GM19023 (cell line): ENCODE results near the gene TUBG2.

Experiments
- ATAC-seq: cut with Tn5 transposase; IDR thresholded peaks from one replicate; pipeline ENCODE4 v1.9.1; 2021; ENCODE audit warnings: mild to moderate bottlenecking, moderate library complexity; ENCODE audit not compliant: unreplicated experiment

TUBG2 gene

DNA sequence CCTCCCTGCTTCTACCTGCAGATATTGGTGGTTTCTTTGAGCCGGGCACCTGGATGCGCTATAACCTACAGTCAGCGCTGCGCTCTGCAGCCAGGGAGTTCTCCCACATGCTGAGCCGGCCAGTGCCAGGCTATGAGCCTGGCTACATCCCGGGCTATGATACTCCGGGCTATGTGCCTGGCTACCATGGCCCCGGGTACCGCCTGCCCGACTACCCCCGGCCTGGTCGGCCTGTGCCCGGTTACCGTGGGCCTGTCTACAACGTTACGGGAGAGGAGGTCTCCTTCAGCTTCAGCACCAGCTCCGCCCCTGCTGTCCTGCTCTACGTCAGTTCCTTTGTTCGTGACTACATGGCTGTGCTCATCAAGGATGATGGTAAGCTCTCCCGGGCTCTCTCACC is 36.4 kb downstream of the TUBG2 start:
- ATAC-seq: no peak

DNA sequence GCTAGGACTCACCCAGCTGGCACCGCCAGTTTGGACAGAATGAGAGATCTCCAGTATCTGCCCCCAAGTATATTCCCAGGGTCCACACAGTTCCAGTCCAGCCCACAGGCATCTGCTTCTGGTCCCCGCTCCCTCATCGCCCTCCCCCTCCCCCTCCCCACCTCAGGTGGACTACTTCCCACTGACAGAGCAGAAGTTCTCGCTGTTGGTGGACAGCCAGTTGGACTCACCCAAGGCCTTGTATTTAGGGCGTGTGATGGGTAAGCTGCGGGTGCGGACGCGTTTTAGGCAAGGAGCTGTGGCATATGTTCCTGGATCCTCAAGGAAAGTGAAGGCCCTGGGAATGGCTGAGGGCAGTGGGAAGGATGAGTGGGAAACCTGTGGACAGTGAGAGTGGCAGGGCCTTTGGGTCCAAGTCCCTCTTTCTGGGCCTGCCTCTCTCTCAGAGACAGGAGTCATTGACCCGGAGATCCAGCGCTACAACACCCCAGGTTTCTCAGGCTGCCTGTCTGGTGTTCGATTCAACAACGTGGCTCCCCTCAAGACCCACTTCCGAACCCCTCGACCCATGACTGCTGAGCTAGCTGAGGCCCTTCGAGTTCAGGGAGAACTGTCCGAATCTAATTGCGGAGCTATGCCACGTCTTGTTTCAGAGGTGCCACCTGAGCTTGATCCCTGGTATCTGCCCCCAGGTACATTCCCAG is 38.2 kb downstream of the TUBG2 start:
- ATAC-seq: no peak

DNA sequence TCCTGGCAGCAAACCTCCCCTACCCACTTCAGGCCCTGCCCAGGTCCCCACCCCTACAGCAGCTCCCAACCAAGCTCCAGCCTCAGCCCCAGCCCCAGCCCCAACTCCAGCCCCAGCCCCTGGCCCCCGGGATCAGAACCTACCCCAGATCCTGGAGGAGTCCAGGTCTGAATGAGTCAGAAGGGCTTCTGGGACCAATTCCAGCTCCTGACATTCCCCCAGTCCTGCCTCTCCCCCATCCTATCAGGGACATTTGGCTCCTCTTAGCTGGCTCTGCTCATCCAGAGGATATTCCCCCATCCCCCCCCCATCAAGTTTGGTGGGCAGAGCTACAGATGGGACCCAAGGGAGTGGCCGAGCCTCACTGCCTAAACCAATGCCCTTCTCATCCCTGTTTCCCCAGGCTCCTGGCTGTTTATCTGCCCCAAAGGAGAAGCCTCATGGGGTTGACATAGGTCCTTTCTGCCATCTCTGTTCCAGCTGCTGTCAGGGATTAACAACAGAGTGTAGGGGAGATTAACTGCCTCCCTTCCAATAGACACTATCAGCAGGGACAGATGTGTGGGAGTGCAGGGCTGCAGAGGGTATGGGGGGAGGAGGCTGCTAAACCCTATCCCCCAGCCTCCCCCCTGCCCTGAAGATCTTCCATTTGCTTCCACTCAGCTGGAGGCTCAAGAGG is 39.8 kb downstream of the TUBG2 start:
- ATAC-seq: no peak

DNA sequence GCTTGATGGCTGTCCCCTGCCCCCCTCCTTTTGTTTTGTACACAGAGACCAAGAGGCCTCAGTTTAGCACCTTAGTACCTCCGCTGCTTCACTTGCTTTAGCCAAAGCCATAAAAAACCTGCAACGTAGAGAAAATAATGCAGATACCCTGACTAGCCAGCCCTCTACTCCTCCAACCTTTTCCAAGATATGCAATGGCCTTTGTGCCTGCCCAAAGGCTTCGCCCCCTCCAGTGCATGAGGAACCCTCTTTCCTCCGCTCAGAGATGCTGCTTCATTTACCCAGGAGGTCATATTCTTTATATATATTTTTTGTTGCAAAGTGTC is 40.3 kb downstream of the TUBG2 start:
- no peak for ATAC-seq

DNA sequence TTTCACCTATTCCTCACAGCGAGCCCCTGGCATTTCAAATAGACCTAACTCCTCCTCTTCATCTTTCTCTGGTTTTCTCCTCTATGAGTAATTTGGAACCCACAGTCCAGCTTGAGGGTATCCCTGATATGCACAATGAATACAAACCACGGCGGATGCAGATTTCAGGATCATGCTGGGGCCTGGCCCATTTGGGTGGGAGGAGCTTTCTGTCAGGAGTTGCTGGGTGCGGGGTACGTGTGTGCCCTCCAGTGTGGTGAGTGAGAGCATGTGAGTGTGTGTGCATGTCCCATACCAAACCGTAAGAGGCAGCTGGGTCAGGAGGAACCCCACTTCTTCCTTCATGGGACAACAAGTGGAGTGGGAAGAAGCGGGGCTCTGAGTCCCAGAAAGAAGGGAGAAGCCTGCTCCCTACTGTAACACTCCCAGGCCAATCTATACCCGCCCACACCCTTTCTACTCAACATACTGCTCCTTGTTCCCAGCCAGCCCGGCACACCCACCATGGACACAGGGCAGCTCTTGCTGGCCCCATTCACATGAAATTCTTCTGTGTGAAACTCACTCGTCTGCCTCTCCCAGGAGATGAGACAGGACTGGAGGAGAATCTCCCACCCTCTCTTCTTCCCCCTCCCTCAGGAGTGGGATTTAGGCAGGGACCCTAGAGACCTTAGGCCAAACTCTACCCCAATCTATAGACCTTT is 41.7 kb downstream of the TUBG2 start:
- no peak for ATAC-seq

DNA sequence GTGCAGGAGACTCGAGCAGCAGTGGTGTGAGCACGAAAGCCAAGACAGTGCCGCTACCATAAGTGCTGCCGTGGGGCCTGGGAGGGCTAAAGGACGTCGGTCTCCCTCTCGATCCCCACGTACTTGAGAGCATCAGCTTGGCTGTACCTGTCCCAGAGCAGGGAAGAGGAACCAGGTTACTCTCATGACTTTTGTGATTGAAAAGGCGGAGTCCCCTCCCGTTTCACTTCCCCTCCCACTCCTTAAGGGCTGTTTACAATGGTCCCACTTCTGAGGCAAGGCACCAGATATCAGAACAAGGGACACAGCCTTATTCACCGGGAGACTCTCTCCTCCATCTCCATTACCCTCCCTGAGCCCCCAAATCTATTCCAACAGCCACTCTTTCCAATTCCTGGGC is 43.4 kb downstream of the TUBG2 start:
- ATAC-seq: no peak

DNA sequence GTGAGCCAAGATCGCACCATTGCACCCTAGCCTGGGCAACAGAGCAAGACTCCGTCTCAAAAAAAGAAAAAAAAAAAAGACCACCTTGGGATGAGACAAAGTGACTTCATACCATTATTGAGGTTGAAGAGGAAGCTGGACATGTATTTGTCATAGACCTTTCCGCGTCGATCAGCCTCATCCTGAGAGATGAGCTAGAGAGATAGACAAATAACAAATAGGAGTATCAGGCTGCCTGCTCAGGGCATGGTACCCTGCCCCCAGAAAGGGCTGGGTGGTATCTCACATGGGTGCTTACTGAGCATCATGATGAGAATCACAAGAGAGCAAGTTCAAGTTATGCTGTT is 45.4 kb downstream of the TUBG2 start:
- ATAC-seq: peak; percentile 16

DNA sequence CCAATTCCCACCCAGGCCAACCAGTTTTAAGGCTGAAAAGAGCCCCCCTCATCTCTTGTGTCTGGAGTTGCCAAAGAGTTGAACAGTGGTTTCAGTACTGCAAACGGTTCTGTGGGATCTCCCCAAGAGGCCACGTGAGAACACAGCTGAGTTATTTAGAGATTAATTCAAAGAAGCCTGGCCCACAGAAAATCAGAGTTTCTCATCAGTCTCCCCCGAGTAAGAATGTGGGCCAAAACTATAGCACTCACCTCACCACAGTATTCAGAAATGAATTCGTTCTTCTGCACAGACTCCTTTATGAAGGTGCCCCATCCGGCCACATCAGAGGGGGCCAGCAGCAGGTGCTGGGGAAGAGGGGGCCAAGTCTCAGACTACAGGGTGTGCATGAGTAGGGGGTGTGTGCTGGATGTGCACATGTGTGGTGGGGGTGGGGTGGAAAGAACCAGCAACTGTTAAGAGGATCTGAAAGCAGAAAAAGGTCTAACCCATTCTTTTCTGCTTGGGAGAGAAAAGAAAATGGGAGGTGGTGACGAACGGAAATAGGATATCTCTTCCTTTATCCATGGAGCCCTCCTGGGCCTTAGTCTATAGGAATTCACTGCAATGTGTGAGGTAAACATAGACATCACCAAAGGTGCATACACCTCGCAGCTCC is 45.9 kb downstream of the TUBG2 start:
- ATAC-seq: peak; percentile 74

DNA sequence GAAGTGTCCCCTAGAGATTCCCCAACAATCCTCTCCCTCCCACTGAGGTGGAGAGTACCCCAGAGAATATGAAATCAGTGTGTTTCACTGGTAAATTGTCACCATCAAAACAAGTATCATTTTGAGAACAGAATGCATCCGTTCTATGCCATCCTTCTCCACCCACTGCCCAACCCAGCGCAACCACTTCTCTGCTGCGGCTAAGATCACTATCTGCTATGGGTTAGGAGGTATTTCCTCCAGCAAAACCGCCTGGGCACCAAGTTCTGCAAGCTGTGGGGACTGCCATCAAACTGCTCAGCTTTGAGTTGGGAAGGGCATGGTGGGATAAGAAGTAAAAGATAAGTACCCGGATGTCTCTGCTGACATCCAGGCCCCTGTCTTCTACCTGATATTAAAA is 47.6 kb downstream of the TUBG2 start:
- no peak for ATAC-seq

DNA sequence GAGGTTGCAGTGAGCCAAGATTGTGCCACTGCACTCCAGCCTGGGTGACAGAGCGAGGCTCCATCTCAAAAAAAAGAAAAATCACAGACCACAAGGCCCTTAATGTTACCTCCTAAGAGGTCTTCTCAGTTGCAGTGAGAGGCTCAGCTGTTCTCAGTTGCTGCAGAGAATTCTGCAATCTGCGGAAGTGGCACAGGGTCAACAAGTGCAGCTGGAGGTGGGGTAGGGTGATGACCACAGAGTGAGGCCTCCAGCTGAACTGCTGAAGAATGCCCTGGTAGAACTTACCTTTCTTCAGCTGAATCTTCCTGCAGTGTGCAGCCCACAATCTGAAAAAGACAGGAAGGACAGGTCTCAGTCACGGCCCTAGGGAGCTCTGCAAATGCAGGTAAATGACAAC is 49.5 kb downstream of the TUBG2 start:
- ATAC-seq: no peak

DNA sequence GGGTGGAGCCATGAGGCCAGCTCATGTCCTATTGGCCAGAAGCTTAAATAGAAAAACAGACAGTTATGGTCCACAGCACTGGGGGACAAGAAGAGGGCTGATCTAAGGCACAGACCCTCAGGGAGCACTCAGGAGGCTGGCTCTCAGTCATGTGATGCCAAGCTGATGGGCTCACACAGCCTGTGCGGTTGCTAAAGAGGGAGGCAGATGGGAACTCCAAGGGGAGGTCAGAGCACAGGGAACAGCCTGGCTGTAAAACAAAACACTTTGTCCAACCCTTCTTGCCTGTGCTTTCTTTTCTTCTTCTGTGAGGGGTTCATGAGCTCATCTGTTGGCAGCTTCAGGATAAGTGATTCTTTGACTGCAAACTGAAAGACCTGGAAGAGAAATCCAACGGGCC is 50.5 kb downstream of the TUBG2 start:
- no peak for ATAC-seq
